HCT116 (cell line): ENCODE results near the gene UVRAG. TPM values are rescaled to one million over a fixed set of nuclear protein-coding genes. Genes with fewer than 3 reads are reported as not detected.

Experiments
- ATAC-seq: fragments of 200-7000 bp; cut with Tn5 transposase; 2 replicates; pipeline ENCODE4 v1.9.1; 2020; ENCODE audit warnings: mild to moderate bottlenecking, moderate library complexity
- BruUV-seq: library from RNA; stranded (reverse); fragments of 400-500 nt; replicated peaks from 2 replicates; lab custom pipeline; 2021; lab: Mats Ljungman, UMichigan
- CTCF ChIA-PET: fragments of 300-600 bp; sonication (Branson Sonifier 250); formaldehyde crosslinking; loops from one replicate; lab custom pipeline; 2021; ENCODE audit warnings: antibody characterized with exemption; lab: Charles Lee
- POLR2A ChIA-PET: fragments of 300-600, 350-600 bp; sonication (Branson Sonifier 250); formaldehyde crosslinking; loops from one replicate; lab custom pipeline; 2021; ENCODE audit warnings: antibody characterized with exemption; lab: Charles Lee
- RAD21 ChIA-PET, 2 experiments: fragments of 300-600 bp; sonication (Branson Sonifier 250); formaldehyde crosslinking; loops; one replicate each; lab custom pipeline; 2023; ENCODE audit warnings: low total read pairs in 2 of 2; ENCODE audit not compliant: uncharacterized antibody in 2 of 2, unreplicated experiment in 2 of 2, low non-redundant PET in 1 of 2; lab: Charles Lee
- DNase-seq: peaks from one replicate; pipeline ENCODE4 v3.0.0-alpha.2; 2010; ENCODE audit warnings: low read depth, low spot score
- H2AFZ ChIP-seq: fragments of 200-600 bp; shearing (Covaris generic), sonication (generic); 2 replicates; pipeline ENCODE4 v1.6.1; 2017; ENCODE audit warnings: low read depth, mixed run types, mixed read lengths, antibody characterized with exemption, low read length; ENCODE audit not compliant: poor library complexity, severe bottlenecking
- H3K27ac ChIP-seq: 2 replicates; pipeline ENCODE4 v1.5.1; 2012; ENCODE audit warnings: low read depth, low read length
- H3K27me3 ChIP-seq: fragments of 200-600 bp; sonication (generic); 2 replicates; pipeline ENCODE4 v1.6.1; 2016; ENCODE audit warnings: mixed run types, low read length, mixed read lengths; ENCODE audit not compliant: insufficient read depth
- H3K36me3 ChIP-seq, 2 experiments: fragments of 200-500 bp in 1 of 2; fragments of 200-600 bp in 1 of 2; sonication (Bioruptor generic) in 1 of 2; sonication (generic) in 1 of 2; 2 replicates each; pipeline versions ENCODE4 v1.5.1 to v1.6.1; 2014 to 2016; ENCODE audit warnings: low read length in 2 of 2, inconsistent platforms in 1 of 2, mixed read lengths in 1 of 2, mixed run types in 1 of 2; ENCODE audit not compliant: insufficient read depth in 2 of 2, control insufficient read depth in 1 of 2
- H3K4me1 ChIP-seq, 2 experiments: fragments of 200-600 bp in 1 of 2; sonication (generic) in 1 of 2; 2 replicates each; pipeline versions ENCODE4 v1.5.1 to v1.6.1; 2012 to 2017; ENCODE audit warnings: low read length in 2 of 2, inconsistent platforms in 1 of 2, mild to moderate bottlenecking in 1 of 2, mixed read lengths in 1 of 2, mixed run types in 1 of 2, moderate library complexity in 1 of 2; ENCODE audit not compliant: insufficient read depth in 2 of 2, control insufficient read depth in 1 of 2
- H3K4me2 ChIP-seq: fragments of 200-600 bp; sonication (generic); 2 replicates; pipeline ENCODE4 v1.6.1; 2017; ENCODE audit warnings: mixed run types, low read length, mixed read lengths
- H3K4me3 ChIP-seq, 2 experiments: fragments of 200-600 bp in 1 of 2; sonication (generic) in 1 of 2; replicated peaks in 1 of 2; 2 replicates each; pipeline ENCODE4 v1.5.1; 2011 to 2016; ENCODE audit warnings: low read length in 2 of 2, control low read depth in 1 of 2, low read depth in 1 of 2, mild to moderate bottlenecking in 1 of 2, mixed read lengths in 1 of 2, mixed run types in 1 of 2
- H3K79me2 ChIP-seq: fragments of 200-600 bp; sonication (generic); 2 replicates; pipeline ENCODE4 v1.6.1; 2017; ENCODE audit warnings: mild to moderate bottlenecking, mixed run types, low read length, moderate library complexity, mixed read lengths; ENCODE audit not compliant: insufficient read depth
- H3K9ac ChIP-seq: fragments of 200-600 bp; sonication (generic); 2 replicates; pipeline ENCODE4 v1.6.1; 2016; ENCODE audit warnings: low read length, mixed read lengths
- H3K9me2 ChIP-seq: fragments of 200-600 bp; sonication (generic), shearing (Covaris generic); 2 replicates; pipeline ENCODE4 v1.6.1; 2017; ENCODE audit warnings: mixed run types, mild to moderate bottlenecking, moderate library complexity; ENCODE audit not compliant: insufficient read depth
- H3K9me3 ChIP-seq, 2 experiments: fragments of 200-500 bp in 1 of 2; fragments of 200-600 bp in 1 of 2; sonication (Bioruptor generic) in 1 of 2; sonication (generic) in 1 of 2; 2 replicates each; pipeline ENCODE4 v1.6.1; 2014 to 2017; ENCODE audit warnings: low read length in 2 of 2, mixed read lengths in 2 of 2, inconsistent platforms in 1 of 2, low read depth in 1 of 2, mild to moderate bottlenecking in 1 of 2, mixed run types in 1 of 2, moderate library complexity in 1 of 2; ENCODE audit not compliant: control insufficient read depth in 1 of 2, insufficient read depth in 1 of 2
- H4K20me1 ChIP-seq: fragments of 200-600 bp; sonication (generic), shearing (Covaris generic); 2 replicates; pipeline ENCODE4 v1.6.1; 2017; ENCODE audit warnings: mixed run types, mild to moderate bottlenecking, moderate library complexity; ENCODE audit not compliant: insufficient read depth
- CBX3 ChIP-seq: IDR thresholded peaks from 2 replicates; pipeline ENCODE4 v1.6.1; 2012; ENCODE audit warnings: low read depth
- CTCF ChIP-seq, 3 experiments: fragments of 200-600 bp in 1 of 3; sonication (generic) in 1 of 3; IDR thresholded peaks in 2 of 3; conservative IDR thresholded peaks in 1 of 3; 2 replicates each; pipeline ENCODE4 v1.5.1; 2012 to 2017; ENCODE audit warnings: low read depth in 2 of 3, low read length in 2 of 3, antibody characterized with exemption in 1 of 3, borderline replicate concordance in 1 of 3, control low read depth in 1 of 3, mild to moderate bottlenecking in 1 of 3, mixed read lengths in 1 of 3, mixed run types in 1 of 3, moderate library complexity in 1 of 3; ENCODE audit not compliant: insufficient read depth in 1 of 3
- EGR1 ChIP-seq: IDR thresholded peaks from 2 replicates; pipeline ENCODE4 v1.6.1; 2012; ENCODE audit warnings: low read depth
- ELF1 ChIP-seq: IDR thresholded peaks from 2 replicates; pipeline ENCODE4 v1.6.1; 2012; ENCODE audit warnings: low read depth, borderline replicate concordance
- EZH2phosphoT487 ChIP-seq: fragments of 200-600 bp; IDR thresholded peaks from 2 replicates; pipeline ENCODE4 v1.6.1; 2018; ENCODE audit warnings: antibody characterized with exemption, borderline replicate concordance
- JUND ChIP-seq: IDR thresholded peaks from 2 replicates; pipeline ENCODE4 v1.6.1; 2012
- MAX ChIP-seq: IDR thresholded peaks from 2 replicates; pipeline ENCODE4 v1.6.1; 2012
- POLR2A ChIP-seq: IDR thresholded peaks from 2 replicates; pipeline ENCODE4 v1.7.0; 2011; ENCODE audit warnings: borderline replicate concordance; ENCODE audit not compliant: insufficient read depth, insufficient read length; ENCODE audit errors: extremely low read depth
- POLR2AphosphoS5 ChIP-seq: IDR thresholded peaks from 2 replicates; pipeline ENCODE4 v1.6.1; 2011; ENCODE audit warnings: mild to moderate bottlenecking, low read depth, low read length, moderate library complexity
- REST ChIP-seq: IDR thresholded peaks from 2 replicates; pipeline ENCODE4 v1.6.1; 2012; ENCODE audit warnings: low read depth
- SP1 ChIP-seq: IDR thresholded peaks from 2 replicates; pipeline ENCODE4 v1.6.1; 2012; ENCODE audit warnings: low read depth
- SRF ChIP-seq: IDR thresholded peaks from 2 replicates; pipeline ENCODE4 v1.6.1; 2012; ENCODE audit warnings: low read depth
- ZNF274 ChIP-seq: fragments of 200-500 bp; sonication (Bioruptor generic); IDR thresholded peaks from 2 replicates; pipeline ENCODE4 v1.6.1; 2014; ENCODE audit warnings: mild to moderate bottlenecking, low read depth, low read length, inconsistent platforms
- intact Hi-C: fragments of 100-400 bp; cut with micrococcal nuclease; formaldehyde crosslinking; loops from 2 replicates; pipeline ENCODE4 v1.10.0; 2022
- total RNA-seq: library from RNA; stranded (reverse); gene quantifications from one replicate; pipeline ENCODE4 v1.2.1, GENCODE V29; 2021; ENCODE audit not compliant: unreplicated experiment

Gene UVRAG
- total RNA-seq, 1 experiment from 2014 or later, result 12.3 TPM

- H3K27ac ChIP-seq, result no peak overlapping the region
- ATAC-seq (no peak), DNase-seq (no peak)
- POLR2A ChIA-PET, result no interaction called here
- no peak overlapping the region for H3K9ac ChIP-seq
- H3K9me3 ChIP-seq, result no peaks in the 10 kb centered on the region
- H3K79me2 ChIP-seq, result no peaks in the 10 kb centered on the region
- no peaks in the 10 kb centered on the region for H3K36me3 ChIP-seq
- H2AFZ ChIP-seq, result no peak overlapping the region
- peaks cover 0 to 8% of the 10 kb centered on the region in 2 experiments; a peak in 2 of 4 replicates for H3K4me1 ChIP-seq
- no peaks in the 10 kb centered on the region for H3K9me2 ChIP-seq
- intact Hi-C loops, result no loop called here
- no peaks in the 10 kb centered on the region for H3K27me3 ChIP-seq
- CTCF ChIA-PET, result no interaction called here
- H3K4me2 ChIP-seq, result no peak overlapping the region
- no peaks in the 10 kb centered on the region for H4K20me1 ChIP-seq
- BruUV-seq, result no TSS peak
- no peak for TF ChIP-seq SP1
- no peak for TF ChIP-seq CBX3
- TF ChIP-seq SRF, result no peak
- TF ChIP-seq EGR1, result no peak
- TF ChIP-seq REST, result no peak
- no peak for TF ChIP-seq JUND
- TF ChIP-seq POLR2A, result no peak
- no peak for TF ChIP-seq POLR2AphosphoS5
- TF ChIP-seq EZH2phosphoT487, result no peak
- no peak for TF ChIP-seq CTCF (IDR thresholded peaks at IDR 0.05 in 2 of 3, conservative IDR thresholded peaks at IDR 0.05 in 1 of 3; ENCODE audit: borderline replicate concordance in 1 of 3, insufficient read depth in 1 of 3, low read depth in 2 of 3, low read length in 2 of 3)
- TF ChIP-seq ZNF274, result no peak
- TF ChIP-seq ELF1, result no peak
- no peak for TF ChIP-seq MAX
- no peak overlapping the region for H3K4me3 ChIP-seq
- RAD21 ChIA-PET, result no interaction called here
Observed at GRCh38 chr11:76155500-76156227, 340.7 kb downstream of the UVRAG start.
